GM20000 (cell line): ENCODE measurements around the gene CHCHD1.
"Not testable (repeated sequence)": the region's sequence is repeated elsewhere in the genome, so short reads cannot be mapped to it uniquely, and the experiment has no call there.

Experiments used
- DNase-seq: peaks from one replicate; pipeline ENCODE4 v3.0.0; 2012; ENCODE audit warnings: low spot score
- CTCF ChIP-seq: IDR thresholded peaks from 2 replicates; pipeline ENCODE4 v1.5.1; 2012; ENCODE audit warnings: mild to moderate bottlenecking, control low read depth; ENCODE audit errors: extremely low read depth, missing control alignments

CHCHD1 gene

GRCh38 chr10:73780301-73780700 lies 1.5 kb upstream of the CHCHD1 start:
- TF ChIP-seq CTCF = no peak
- no peak for DNase-seq

GRCh38 chr10:73780966-73781365 lies 882 bp upstream of the CHCHD1 start:
- no peak for DNase-seq
- TF ChIP-seq CTCF = no peak

GRCh38 chr10:73781548-73781878 lies 335 bp upstream of the CHCHD1 start:
- no peak for TF ChIP-seq CTCF

GRCh38 chr10:73782749-73783085 lies 869 bp downstream of the CHCHD1 start:
- no peak for DNase-seq
- TF ChIP-seq CTCF = no peak

More at GRCh38 chr10:73781548-73781878, 335 bp upstream of the CHCHD1 start:
- DNase-seq = no peak

GRCh38 chr10:73785211-73785720 lies 3.4 kb downstream of the CHCHD1 start, which contains the start of gene ZSWIM8:
Gene ZSWIM8 (plus strand): TSS chr10:73785606. CDS start chr10:73785879, 273 bp downstream.
- peak; percentile 95 for DNase-seq
- no peak for TF ChIP-seq CTCF

- TF ChIP-seq CTCF = no peak
- DNase-seq = peak; percentile 59
Measured at GRCh38 chr10:73785721-73786511, 4.1 kb downstream of the CHCHD1 start.

- DNase-seq = no peak
- TF ChIP-seq CTCF = no peak
Measured at GRCh38 chr10:73786512-73786885, 4.7 kb downstream of the CHCHD1 start.

GRCh38 chr10:73787031-73787800 lies 5.4 kb downstream of the CHCHD1 start:
- DNase-seq = not testable (repeated sequence)
